ENCODE data around the gene CBFA2T3.
A peak's percentile ranks its signal among the peaks of the same experiment; 100 is the strongest.
"Not testable (repeated sequence)": the region's sequence is repeated elsewhere in the genome, so short reads cannot be mapped to it uniquely, and the experiment has no call there.

Gene CBFA2T3

DNA sequence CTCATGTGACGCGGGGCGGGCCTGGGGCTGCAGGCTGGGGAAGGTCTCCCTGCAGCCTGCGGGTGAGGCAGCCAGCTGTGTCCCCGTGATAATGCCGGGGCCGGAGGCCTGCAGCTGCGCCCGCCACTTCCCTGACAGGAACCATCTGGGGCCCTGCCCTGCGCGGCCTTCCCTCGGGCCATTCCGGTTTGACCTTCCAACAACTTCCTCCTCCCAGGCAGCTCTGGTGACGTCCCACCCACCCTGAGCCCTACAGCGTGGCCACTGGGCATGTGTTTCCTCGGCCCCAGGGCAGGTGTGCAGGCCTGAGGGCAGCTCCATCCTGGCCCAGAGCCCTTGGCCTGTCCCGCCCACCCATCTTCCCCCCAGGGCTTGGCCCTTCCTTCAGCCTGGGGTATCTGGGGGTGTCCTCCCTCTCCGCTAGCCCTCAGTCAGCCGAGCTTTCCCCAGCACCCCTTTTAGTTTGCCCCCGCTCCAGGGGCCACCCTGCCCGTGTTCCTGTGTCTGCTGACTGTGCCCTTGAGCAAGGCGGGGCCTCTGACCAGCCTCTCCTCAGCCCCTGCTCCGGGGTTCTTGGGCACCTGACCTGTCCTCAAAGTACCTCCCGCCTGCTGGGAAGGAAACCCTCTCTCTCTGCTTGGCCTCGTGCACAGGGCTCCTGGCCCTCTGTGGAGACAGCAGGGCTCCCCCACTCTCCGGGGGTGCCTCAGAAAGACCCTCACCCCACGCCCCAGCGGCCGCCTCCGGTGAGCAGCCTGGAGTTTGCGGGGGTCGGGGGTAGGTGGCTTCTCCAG, at the start of gene CBFA2T3:
CBFA2T3 (minus strand) TSS at position 190 of the 794 bp plus-strand sequence. CDS start 400 bp downstream, outside the sequence.
- peak; percentile 72 for DNase-seq

DNA sequence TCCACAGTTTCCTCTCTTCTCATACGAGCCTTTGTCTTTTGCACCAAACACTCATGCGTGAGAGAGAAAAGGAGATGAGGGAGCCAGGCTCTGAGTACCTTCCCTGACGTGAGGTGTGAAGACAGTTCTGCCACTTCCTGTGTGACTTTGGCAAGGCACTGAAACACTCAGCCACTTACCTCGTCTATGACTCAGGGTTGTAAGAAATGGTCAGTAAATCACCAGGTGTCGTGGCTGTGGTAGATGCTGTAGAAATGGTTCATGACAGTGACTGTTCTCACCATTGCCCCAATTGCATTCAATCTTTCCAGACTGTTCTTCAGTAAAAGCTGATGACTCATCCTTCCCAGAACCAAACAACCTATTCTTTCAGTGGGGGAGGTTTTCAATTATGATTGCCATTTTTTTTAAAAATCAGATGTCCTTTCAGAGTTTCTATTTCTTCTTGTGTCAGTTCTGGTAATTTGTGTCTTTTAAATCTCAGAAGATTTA, 49.2 kb upstream of the CBFA2T3 start:
- DNase-seq: no peak

DNA sequence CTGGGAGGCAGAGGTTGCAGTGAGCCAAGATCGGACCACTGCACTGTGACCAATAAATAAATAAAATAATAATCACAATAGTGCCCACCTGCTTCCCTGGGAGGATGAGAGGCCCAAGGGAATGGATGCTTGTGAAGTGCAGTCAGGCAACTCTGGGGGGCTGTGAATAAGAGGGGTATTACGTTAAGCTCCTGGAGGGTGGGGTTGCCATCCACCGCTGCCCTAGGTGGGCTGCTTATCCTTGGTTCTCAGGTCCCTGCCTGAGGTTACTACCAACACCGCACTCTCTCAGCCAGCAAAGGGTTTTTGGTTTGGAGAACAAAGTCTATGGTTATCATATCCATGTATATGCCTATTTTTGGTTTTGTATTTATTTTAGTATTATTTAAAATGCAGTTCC, 48.6 kb upstream of the CBFA2T3 start:
- DNase-seq: no peak

DNA sequence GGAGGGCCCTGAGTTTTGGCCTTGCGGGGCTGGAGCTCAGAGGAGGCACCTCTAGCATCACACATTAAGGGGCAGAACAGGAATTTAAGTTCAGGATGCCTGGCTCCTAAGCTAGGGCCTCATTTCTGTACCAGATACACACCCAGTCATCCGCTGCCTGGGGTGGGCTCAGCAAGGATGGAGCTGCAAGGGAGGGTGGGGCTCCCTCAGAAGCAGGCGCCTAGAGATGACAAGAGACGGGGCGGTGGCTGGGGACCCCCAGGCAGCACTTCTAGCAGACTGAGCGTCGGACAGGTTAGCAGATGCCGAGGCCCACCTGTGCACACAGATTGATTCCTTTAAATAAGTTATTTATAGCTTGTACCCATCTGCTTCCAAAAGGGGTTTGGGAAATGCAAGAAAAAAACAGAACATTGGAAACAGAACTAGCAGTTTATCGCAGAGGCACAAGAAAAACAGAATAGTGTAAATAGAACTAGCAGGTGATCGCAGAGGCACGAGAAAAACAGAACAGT, 47.6 kb upstream of the CBFA2T3 start:
- no peak for DNase-seq

DNA sequence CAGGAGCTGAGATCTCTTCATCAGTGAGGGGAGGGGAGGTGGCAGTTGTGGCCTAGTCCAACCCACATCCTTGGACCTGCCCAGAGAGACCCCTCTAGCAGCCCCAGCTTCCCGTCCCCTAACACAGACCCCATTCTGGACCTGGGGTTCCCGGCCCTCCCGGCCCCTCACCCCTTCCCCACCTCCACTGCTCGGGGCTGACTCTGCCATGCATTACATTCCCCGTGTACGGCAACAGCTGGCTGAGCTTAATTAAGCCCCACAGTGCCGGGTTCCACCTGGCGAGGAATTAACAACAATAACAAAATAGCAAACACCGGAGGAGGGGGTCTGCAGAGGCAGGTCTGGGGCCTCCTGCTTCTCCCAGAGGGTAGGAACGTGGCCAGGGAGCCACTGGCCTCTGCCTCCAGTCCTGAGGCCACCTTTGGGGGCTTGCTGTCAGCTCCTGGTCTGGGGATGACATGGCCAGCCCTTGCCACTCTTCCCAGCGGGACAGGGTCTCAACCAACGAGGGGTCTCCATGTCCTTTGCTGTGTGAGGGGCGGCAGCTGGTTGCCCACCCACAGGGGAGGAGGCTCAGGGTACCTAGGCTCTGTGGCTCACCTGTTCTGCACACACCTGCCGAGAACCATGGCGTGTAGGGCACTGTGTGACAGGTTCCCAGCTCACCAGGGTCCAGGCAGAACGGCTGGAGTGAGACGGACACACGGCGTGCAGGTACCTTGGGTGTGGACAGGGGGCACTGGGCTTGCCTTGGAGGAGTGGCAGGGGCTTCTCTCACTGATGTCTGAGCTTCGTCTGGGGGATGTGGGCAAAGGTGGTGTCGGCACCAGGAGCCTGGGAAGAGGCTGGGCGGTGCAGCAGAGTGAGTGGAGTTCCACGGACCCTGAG, 46.9 kb upstream of the CBFA2T3 start:
- DNase-seq: no peak

DNA sequence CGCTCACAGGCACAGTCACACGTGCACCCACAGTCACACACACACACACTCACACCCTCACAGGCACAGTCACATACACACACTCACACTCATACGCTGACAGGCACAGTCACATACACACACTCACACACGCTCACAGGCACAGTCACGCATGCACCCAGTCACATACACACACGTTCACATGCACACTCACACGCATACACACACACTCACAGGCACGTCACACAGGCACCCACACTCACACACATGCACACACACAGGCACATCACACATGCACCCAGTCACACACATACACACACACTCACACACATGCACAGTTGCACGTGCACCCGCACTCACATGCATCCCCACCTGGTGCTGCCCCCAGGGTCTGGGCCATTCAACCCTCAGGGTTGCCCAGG, 46.1 kb upstream of the CBFA2T3 start:
- no peak for DNase-seq

DNA sequence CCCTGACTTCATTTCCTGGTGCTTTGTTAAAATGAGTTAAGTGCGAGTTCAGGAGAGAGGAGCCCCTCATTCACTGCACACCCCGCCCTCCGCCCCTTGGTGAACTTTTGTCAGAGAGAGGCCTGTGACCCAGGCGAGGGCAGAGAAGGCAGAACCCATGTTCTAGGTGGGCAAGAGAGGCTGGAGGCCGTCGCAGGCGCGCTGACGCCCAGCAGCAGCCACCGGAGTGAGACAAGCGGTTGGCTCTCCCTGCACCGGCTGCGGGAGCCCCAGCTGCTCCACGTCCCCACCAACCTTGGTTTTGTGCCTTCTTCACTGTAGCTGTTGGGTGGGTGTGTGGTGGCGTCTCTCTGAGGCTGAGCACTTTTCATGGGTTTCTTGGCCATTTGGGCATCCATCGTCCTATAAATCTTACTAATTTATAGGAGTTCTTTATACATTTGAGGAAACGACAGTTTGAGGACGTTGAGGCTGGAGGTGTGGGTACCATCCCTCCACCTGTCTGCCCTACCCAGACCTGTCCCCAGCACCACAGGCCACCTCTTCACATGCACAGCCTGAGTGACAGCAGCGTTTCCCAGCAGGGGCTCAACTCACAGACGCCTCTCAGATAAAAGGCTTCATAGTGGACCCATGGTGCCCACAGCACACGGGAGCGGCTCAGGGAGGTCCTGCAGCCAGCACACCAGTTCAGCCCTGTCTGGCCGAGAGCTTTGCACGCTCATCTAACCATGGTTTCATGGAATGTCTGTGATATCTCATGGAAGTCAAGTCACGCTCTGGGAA, 45.2 kb upstream of the CBFA2T3 start:
- DNase-seq: no peak

DNA sequence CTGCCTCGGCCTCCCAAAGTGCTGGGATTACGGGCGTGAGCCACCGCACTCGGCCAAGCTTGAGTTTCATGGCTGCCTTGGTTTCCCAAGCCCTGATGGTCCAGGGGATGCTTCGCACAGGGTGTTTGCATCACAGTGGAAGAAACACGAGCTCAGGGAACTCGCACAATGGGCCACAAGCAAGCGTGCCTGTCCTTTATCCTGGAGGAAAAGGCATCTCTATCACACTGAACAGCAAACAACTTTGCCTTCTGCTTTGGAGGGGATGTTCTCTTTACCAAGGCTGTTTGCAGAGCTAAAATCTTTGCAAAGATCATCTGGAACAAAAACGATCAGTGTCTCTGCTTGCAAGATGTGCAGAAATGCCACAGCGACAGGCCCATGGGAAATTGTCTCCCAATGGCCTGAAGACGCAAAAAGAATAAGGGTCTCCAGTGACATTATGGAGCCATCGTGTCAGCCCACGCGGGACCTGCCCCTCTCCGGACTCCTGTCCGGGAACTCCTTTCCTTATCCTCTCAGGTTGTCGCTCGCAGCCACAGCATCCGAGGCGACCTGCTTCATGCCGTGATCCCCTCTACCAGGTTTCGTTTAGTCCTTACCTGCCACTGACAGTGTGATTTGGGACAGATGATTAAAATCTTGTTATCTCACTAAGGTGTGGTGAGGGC, 44.1 kb upstream of the CBFA2T3 start:
- no peak for DNase-seq

DNA sequence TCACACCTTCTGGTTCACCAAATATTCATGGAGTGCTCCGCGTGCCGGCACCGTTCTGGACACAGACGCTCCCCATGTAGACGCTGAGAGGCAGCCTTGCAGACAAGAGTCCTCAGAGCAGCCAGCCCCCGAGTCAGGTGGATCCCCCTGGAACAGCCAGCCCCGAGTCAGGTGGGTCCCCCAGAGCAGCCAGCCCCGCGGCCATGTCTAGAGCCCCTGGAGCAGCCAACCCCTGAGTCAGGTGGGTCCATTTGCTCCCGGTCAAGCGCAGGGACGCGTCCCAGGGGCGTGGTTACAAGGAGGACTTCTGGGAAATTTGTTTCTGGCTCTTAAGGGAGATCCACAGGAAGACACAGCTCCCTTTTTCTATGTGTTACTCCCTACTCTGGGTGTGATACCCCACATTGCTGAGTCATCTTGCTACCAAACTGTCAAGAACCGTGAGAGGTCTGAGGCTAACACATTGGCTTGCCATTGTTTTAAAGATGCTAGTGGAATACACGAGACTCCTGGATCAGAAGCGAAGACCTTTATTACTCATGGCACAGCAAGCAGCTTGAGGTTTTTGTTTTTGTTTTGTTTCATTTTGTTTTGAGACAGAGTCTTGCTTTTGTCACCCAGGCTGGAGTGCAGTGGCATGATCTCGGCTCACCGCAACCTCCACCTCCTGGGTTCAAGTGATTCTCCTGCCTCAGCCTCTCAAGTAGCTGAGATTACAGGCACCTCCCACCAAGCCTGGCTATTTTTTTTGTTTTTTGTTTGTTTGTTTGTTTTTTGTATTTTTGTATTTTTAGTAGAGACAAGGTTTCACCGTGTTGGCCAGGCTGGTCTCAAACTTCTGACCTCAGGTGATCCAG, 43.3 kb upstream of the CBFA2T3 start:
- no peak for DNase-seq

DNA sequence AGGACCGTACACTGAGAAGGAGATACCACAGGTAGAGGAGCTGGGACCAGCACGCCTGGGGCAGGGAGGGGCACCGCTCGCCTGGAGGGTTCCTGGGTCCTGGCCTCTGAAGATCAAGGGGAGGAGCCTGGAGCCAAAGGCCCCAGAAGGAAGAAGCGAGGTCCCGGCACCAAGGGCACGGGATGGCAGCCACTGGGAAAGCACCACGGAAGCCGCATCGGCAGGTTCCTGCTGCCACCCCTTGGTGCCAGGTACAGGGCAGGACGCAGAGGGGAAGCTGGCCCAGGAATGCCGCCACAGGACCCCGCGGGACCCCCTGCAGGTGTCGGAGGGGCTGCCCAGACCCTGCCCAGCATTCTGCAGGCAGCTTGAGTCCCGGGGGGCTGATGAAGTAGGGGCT, 42.5 kb upstream of the CBFA2T3 start:
- no peak for DNase-seq

DNA sequence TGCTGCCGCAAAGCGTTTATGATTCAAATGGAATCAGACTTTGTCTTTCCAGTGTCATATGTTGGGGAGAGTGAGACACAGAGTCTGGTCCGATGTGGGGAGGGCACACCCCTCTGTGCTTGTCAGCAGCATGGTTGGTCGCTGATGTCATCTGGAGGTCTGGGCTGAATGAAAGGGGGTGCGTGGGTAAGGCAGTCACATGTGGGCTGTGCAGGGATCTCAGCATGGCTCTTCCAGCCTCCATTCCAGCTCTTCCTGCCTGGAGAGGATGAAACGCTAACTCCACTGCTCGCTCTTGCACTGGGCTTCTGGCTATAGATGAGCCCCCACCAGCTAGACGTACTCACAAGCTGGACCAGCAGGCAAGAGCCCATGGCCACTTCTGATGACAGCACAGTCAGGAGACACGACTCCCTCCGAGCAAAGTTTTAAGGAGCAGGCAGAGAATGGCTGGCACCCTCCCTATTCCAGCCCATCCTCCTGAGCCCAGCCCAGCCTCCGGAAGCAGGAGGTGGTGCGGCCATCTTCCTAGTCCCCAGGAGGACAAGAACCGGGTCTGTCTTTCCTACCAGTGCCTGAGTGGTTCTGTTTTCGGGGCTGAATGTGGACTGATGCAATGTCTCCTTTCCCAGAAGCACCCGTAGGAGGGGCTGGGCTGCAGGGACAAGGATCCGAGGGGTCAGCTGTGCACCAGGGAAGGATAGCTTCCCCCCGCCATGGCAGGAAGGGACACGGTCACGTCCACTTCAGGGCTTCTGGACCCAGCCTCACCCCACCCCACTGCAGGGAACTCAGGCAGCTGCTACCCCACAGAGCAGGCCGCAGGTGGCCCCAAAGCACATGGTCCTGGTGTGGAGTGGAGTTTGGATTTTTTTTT, 41.5 kb upstream of the CBFA2T3 start:
- DNase-seq: no peak

DNA sequence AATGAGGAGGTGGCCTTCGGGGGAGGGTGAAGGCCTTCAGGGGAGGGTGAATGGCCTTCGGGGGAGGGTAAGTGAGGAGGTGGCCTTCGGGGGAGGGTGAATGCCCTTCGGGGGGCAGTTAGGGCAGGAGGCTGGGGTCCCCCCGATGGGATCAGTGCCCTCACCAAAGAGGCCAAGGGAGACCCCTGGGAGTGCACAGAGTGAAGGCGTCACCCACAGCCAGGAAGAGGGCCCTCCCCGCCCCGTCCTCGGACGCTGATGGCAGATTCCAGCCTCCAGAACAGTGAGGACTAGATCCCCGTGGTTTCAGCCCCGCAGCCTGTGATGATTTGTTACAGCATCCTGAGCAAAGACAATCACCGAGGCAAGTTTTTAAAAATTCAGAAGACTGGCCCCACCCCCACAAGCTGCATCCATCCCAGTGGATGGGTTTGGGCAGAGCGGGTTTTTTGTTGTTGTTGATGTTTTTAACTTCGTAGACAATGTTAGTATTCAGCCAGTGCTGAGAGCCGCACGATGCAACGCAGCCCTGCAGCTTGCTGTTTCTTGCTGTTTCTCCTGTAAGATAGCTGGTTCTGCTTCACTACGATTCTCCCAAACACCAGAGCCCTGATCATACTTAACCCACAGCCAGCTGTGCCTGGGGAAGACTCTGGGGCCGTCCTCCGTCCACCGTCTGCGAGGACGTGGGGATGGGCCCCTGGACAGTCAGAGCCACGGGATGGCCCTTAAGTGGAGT, 40.7 kb upstream of the CBFA2T3 start:
- DNase-seq: no peak

DNA sequence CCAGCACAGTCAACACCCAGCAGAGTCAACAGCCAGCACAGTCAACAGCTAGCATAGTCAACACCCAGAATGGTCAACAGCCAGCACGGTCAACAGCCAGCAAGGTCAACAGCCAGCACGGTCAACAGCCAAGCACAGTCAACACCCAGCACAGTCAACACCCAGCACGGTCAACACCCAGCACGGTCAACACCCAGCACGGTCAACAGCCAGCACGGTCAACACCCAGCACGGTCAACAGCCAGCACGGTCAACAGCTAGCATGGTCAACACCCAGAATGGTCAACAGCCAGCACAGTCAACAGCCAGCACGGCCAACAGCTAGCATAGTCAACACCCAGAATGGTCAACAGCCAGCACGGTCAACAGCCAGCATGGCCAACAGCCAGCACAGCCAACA, 39.6 kb upstream of the CBFA2T3 start:
- not testable (repeated sequence) for DNase-seq

DNA sequence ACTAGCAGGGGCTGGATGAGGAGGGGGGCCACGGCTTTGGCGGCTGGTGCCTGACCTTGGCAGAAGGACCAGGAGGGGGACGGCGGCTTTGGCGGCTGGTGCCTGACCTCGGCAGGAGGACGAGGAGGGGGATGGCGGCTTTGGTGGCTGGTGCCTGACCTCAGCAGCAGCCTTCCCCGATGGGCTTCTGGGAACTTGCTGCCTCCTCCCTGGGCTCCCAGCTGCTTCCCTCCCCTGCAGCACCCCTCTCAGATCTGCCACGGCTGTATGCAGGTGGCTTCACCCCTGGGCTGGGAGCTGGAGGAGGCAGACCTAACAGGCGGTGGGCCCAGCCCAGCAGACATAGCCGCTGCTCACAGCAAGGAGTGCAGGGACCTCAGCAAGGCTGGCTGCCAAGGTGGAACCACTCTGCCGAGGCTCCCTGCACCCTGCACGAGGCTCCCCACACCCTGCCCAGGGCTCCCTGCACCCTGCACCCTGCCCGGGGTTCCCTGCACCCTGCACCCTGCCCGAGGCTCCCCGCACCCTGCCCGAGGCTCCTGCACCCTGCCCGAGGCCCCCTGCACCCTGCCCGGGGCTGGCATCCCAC, 38.4 kb upstream of the CBFA2T3 start:
- DNase-seq: no peak

DNA sequence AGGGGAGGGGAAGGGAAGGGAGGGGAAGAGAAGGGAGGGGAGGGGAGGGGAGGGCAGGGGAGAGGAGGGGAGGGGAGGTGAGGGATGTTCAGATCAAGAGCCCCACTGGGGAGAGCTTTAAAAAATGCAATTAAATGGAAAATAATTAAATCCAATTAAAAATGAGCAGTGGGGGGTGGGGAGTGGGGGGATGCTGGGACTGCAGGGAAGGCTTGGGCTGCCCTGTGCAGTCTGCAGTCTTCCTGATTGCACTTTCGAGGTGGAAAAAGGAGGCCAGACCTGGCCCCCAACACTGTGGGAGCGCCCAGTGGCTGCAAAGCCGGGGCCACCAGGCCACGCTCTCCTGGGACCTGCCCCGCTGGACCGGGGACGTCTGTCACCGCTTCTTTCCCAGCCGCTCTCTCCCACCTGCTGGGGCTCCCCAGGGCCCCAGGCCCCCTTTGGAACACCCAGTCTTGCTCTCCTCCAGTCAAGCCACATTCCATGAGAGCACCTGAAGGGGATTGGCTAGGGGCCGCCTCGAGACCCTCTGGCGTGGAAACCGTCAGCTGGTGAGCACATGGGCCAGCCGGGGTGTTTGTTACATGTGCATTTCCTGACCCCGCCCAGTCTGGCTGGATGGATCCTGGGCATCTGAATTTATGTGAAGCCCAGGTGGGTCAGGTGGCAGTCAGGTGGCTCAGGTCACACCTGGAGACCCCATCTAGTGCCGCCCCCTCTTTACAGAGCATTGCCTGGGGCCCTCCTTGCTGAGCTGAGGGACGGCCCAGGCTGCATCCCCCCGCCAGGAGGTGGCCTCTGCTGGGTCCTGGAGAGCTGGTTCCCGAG, 37.6 kb upstream of the CBFA2T3 start:
- no peak for DNase-seq

DNA sequence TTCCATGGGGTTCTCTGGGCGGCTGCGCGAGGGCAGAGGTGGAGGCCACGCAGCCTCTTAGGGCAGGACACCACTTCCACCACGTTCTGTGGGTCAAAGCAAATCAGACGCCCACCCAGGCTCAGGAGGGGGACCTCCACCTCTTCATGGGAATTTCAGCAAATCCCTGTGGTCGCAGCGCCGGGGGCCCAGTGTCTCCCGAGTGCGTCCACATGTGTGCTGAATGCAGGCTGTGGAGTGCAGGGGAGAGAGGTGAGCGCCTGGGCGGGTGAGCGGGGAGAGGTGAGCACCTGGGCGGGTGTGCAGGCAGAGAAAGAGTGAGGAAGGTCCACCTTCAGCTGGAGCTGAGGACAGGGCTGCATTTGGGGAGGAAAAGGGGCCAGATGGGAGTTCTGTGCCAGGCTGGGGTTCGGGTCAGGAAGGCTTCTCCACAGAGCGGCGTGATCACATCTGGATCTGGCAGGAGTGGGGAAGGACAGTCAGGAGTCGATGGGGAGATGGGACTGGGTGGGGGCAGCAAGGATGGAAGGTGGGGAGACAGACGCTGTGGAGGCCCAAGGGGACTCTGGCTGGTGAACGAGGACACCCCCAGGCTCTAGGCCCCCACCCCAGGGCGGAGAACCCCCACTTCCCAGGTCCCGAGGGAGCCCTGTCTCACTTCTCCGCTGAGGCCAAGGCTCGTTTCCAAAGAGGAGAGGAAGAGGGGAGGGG, 36.8 kb upstream of the CBFA2T3 start:
- DNase-seq: no peak

DNA sequence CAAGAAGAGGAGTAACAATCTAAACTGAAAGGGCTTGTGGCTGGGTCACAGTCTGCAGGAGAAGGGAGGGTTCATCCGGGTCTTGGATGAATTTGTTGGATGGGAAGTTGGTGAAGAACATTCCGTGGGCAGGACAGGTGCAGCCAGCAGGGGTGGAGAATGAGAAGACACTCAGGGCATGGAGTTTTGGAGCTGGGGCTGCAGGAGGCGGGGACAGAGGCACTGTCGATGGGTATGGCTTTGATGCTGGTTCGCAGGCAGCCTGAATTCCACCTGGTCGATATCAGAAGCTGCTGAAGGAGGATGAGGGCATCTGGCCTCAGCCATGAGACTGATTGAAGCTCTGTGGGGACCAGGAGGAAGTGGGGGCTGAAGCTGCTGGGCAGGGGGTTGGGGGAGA, 36.1 kb upstream of the CBFA2T3 start:
- DNase-seq: no peak

All from eye (tissue), 1 donor.